Neuronal stem cell (in vitro differentiated cells): Measurements from ENCODE around the gene ZNF334.

Experiments
- DNase-seq: peaks from one replicate; pipeline ENCODE4 v3.0.0-alpha.2; 2013; ENCODE audit warnings: low spot score
- H2AFZ ChIP-seq: one replicate; pipeline ENCODE4 v1.6.1; 2013; ENCODE audit warnings: mild to moderate bottlenecking, low read length, inconsistent platforms
- H2AK5ac ChIP-seq: 2 replicates; pipeline ENCODE4 v1.6.1; 2013; ENCODE audit warnings: low read depth, mild to moderate bottlenecking, inconsistent platforms, low read length, moderate library complexity, mixed read lengths
- H2BK120ac ChIP-seq: 2 replicates; pipeline ENCODE4 v1.6.1; 2013; ENCODE audit warnings: low read depth, mild to moderate bottlenecking, inconsistent platforms, low read length, moderate library complexity, mixed read lengths
- H2BK12ac ChIP-seq: one replicate; pipeline ENCODE4 v1.6.1; 2013; ENCODE audit warnings: low read length, inconsistent platforms
- H2BK15ac ChIP-seq: 2 replicates; pipeline ENCODE4 v1.6.1; 2013; ENCODE audit warnings: mild to moderate bottlenecking, low read length, inconsistent platforms, mixed read lengths
- H2BK5ac ChIP-seq: one replicate; pipeline ENCODE4 v1.6.1; 2013; ENCODE audit warnings: inconsistent platforms, mild to moderate bottlenecking, low read length, moderate library complexity
- H3K14ac ChIP-seq: one replicate; pipeline ENCODE4 v1.6.1; 2013; ENCODE audit warnings: low read length, inconsistent platforms
- H3K18ac ChIP-seq: 2 replicates; pipeline ENCODE4 v1.6.1; 2013; ENCODE audit warnings: low read length, inconsistent platforms
- H3K23ac ChIP-seq: 2 replicates; pipeline ENCODE4 v1.6.1; 2013; ENCODE audit warnings: low read depth, mild to moderate bottlenecking, mixed read lengths, low read length, inconsistent platforms; ENCODE audit not compliant: poor library complexity
- H3K27ac ChIP-seq: replicated peaks from 3 replicates; pipeline ENCODE4 v1.5.1; 2013; ENCODE audit warnings: low read length, inconsistent platforms
- H3K27me3 ChIP-seq, 3 experiments: 2 replicates each; pipeline ENCODE4 v1.6.1; 2013; ENCODE audit warnings: low read length in 3 of 3, mild to moderate bottlenecking in 2 of 3, inconsistent platforms in 1 of 3, low read depth in 1 of 3, mixed read lengths in 1 of 3, moderate library complexity in 1 of 3; ENCODE audit not compliant: control insufficient read depth in 3 of 3, insufficient read depth in 3 of 3
- H3K36me3 ChIP-seq, 2 donors: replicated peaks in 1 of 2; 2 replicates each; pipeline ENCODE4 v1.6.1; 2013; ENCODE audit warnings: low read length in 2 of 2; ENCODE audit not compliant: control insufficient read depth in 2 of 2, insufficient read depth in 2 of 2
- H3K4ac ChIP-seq: 2 replicates; pipeline ENCODE4 v1.6.1; 2013; ENCODE audit warnings: inconsistent platforms, mild to moderate bottlenecking, low read length, moderate library complexity
- H3K4me1 ChIP-seq, 2 donors: 1 replicate in 1 of 2; 2 replicates in 1 of 2; pipeline ENCODE4 v1.6.1; 2013; ENCODE audit warnings: low read length in 2 of 2, low read depth in 1 of 2; ENCODE audit not compliant: control insufficient read depth in 2 of 2, insufficient read depth in 1 of 2
- H3K4me2 ChIP-seq: one replicate; pipeline ENCODE4 v1.6.1; 2013; ENCODE audit warnings: mild to moderate bottlenecking, low read length, inconsistent platforms; ENCODE audit not compliant: insufficient read depth, poor library complexity, severe bottlenecking
- H3K4me3 ChIP-seq, 2 donors: 2 replicates each; pipeline ENCODE4 v1.5.1; 2013; ENCODE audit warnings: low read length in 2 of 2, mild to moderate bottlenecking in 2 of 2, inconsistent platforms in 1 of 2, moderate library complexity in 1 of 2
- H3K79me1 ChIP-seq: one replicate; pipeline ENCODE4 v1.6.1; 2013; ENCODE audit warnings: low read depth, mild to moderate bottlenecking, inconsistent platforms, low read length, moderate library complexity
- H3K9ac ChIP-seq: one replicate; pipeline ENCODE4 v1.6.1; 2013; ENCODE audit warnings: mild to moderate bottlenecking, low read depth, low read length, inconsistent platforms; ENCODE audit not compliant: poor library complexity
- H3K9me3 ChIP-seq, 2 donors: replicated peaks in 1 of 2; 2 replicates each; pipeline versions ENCODE3 to v1.6.1; 2013; ENCODE audit warnings: low read length in 2 of 2, mild to moderate bottlenecking in 2 of 2, inconsistent platforms in 1 of 2, low read depth in 1 of 2, mixed read lengths in 1 of 2, moderate library complexity in 1 of 2; ENCODE audit not compliant: control insufficient read depth in 2 of 2, insufficient read depth in 1 of 2
- H4K8ac ChIP-seq: one replicate; pipeline ENCODE4 v1.6.1; 2013; ENCODE audit warnings: low read depth, mild to moderate bottlenecking, inconsistent platforms, low read length, moderate library complexity
- H4K91ac ChIP-seq: one replicate; pipeline ENCODE4 v1.6.1; 2013; ENCODE audit warnings: low read length, low read depth, mild to moderate bottlenecking, inconsistent platforms; ENCODE audit not compliant: poor library complexity
- WGBS, 2 donors: extraction: QIAGEN DNeasy Blood & Tissue Kit; methylation state at CpG; one replicate each; pipeline ENCODE4 v1.1.7; 2013; ENCODE audit warnings: missing lambda C conversion rate in 2 of 2, mixed read lengths in 1 of 2; ENCODE audit not compliant: insufficient read length in 2 of 2, insufficient replicate concordance in 1 of 2; ENCODE audit errors: extremely low coverage in 2 of 2; 5-methylcytosine and 5-hydroxymethylcytosine counted together

Gene ZNF334

DNA sequence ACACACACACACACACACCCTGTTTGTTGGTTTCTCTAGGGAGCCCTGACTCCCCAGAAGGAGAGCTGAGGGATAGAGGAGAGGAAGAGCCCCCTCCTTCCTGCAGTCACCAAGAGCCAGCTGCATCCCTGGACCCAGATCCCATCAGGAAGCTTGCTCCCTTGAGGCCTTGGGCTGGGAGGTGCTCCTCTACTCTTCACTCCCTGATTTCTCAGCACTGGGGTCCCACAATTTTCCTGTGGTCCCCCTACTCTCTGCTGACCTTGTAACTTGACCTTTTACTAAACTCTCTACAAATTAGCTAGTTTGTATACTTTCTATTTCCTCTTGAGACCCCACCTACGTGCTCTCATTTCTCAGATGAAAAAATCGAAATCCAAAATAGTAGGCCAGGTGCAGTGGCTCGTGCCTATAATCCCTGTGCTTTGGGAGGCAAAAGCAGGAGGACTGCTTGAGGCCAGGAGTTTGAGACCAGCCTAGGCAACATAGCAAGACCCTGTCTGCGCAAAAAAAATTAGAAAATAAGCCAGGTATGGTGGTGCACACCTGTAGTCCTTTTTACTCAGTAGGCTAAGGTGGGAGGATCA is 42.1 kb upstream of the ZNF334 start:
- H4K8ac ChIP-seq = no peak overlapping the region
- H4K91ac ChIP-seq = no peak overlapping the region
- no peak overlapping the region for H3K18ac ChIP-seq
- H3K4me1 ChIP-seq = peaks cover 8 to 34% of the 10 kb centered on the region in 2 donors
- no peak overlapping the region for H2BK120ac ChIP-seq
- H3K27me3 ChIP-seq = no peaks in the 10 kb centered on the region
- H3K23ac ChIP-seq = no peak overlapping the region
- H3K14ac ChIP-seq = no peak overlapping the region
- no peaks in the 10 kb centered on the region for H3K79me1 ChIP-seq
- H3K4me3 ChIP-seq = no peak overlapping the region
- H2BK12ac ChIP-seq = no peak overlapping the region
- H3K9ac ChIP-seq = no peak overlapping the region
- H3K4me2 ChIP-seq = no peak overlapping the region
- no peak overlapping the region for H3K27ac ChIP-seq
- H3K9me3 ChIP-seq = no peaks in the 10 kb centered on the region
- H2AFZ ChIP-seq = peak overlapping the region; percentile 6
- DNase-seq = no peak
- no peak overlapping the region for H2BK5ac ChIP-seq
- no CpG with 5 or more reads among the region's 4 CpGs for WGBS, 2 donors
- H2BK15ac ChIP-seq = no peak overlapping the region
- H3K4ac ChIP-seq = no peak overlapping the region
- H2AK5ac ChIP-seq = no peak overlapping the region
- H3K36me3 ChIP-seq = no peaks in the 10 kb centered on the region

DNA sequence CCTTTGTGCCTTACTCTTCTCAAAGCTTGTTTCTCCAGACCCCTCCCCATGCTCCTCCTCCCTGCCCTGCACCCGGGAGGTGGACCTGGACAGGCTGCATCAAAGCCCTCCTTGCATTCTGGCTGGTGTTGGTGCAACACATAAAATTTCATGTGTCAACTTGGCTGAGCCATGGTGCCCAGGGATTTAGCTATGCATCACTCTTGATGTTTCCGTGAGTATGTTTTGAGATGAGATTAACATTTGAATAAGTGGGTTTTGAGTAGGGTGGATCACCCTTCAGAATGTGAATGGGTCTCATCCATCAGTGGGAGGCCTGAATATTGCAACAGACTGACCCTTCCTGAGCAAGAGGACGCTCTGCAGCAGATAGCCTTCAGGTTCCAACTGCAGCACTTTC is 41.5 kb upstream of the ZNF334 start:
- Histone ChIP-seq H2BK120ac (no peak overlapping the region), H2BK5ac (no peak overlapping the region), H3K9ac (no peak overlapping the region), H4K8ac (no peak overlapping the region), H3K4me3 (no peak overlapping the region), H4K91ac (no peak overlapping the region), H3K4ac (no peak overlapping the region), H2BK12ac (no peak overlapping the region), H2AK5ac (no peak overlapping the region), H3K18ac (no peak overlapping the region), H3K27me3 (no peaks in the 10 kb centered on the region), H3K79me1 (no peaks in the 10 kb centered on the region), H3K4me2 (no peak overlapping the region), H3K23ac (no peak overlapping the region), H3K9me3 (no peaks in the 10 kb centered on the region), H2BK15ac (no peak overlapping the region), H3K4me1 (peaks cover 8 to 34% of the 10 kb centered on the region in 2 donors), H2AFZ (peak overlapping the region; percentile 6), H3K14ac (no peak overlapping the region), H3K27ac (no peak overlapping the region), H3K36me3 (no peaks in the 10 kb centered on the region)
- no peak for DNase-seq
- WGBS, 2 donors = no CpG with 5 or more reads among the region's 3 CpGs

DNA sequence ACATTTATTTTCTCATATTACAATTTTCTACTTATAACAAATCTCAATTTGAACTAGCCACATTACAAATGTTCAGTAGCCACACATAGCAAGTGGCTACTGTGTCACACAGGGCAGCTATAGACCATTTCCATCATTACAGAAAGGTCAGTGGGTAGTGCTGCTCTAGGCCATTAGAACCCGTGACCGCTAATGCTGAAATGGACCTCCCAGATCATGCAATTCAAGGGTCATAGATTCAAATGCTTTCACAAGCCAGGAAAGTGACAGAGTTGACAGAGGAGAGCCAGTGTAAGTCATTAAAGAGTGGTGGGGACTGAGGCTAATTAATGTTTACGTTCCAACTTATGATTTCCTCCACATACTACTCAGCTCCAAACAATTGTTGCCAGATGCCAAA is 40.6 kb upstream of the ZNF334 start:
- no peaks in the 10 kb centered on the region for H3K27me3 ChIP-seq
- H2BK5ac ChIP-seq = no peak overlapping the region
- H3K36me3 ChIP-seq = no peaks in the 10 kb centered on the region
- no CpG with 5 or more reads among the region's 3 CpGs for WGBS, 2 donors
- H2AK5ac ChIP-seq = no peak overlapping the region
- H3K9ac ChIP-seq = no peak overlapping the region
- H3K4me3 ChIP-seq = no peak overlapping the region
- H2BK120ac ChIP-seq = no peak overlapping the region
- no peaks in the 10 kb centered on the region for H3K79me1 ChIP-seq
- H3K14ac ChIP-seq = no peak overlapping the region
- no peak overlapping the region for H3K18ac ChIP-seq
- no peak overlapping the region for H3K4ac ChIP-seq
- H3K4me2 ChIP-seq = no peak overlapping the region
- H4K8ac ChIP-seq = no peak overlapping the region
- no peaks in the 10 kb centered on the region for H3K9me3 ChIP-seq
- no peak overlapping the region for H2AFZ ChIP-seq
- H3K23ac ChIP-seq = no peak overlapping the region
- no peak overlapping the region for H2BK15ac ChIP-seq
- H3K4me1 ChIP-seq = peaks cover 6 to 31% of the 10 kb centered on the region in 2 donors
- no peak overlapping the region for H3K27ac ChIP-seq
- no peak for DNase-seq
- H4K91ac ChIP-seq = no peak overlapping the region
- no peak overlapping the region for H2BK12ac ChIP-seq

GRCh38 chr20:46552460-46553420 is 39.4 kb upstream of the ZNF334 start:
- DNase-seq = no peak
- H2AFZ ChIP-seq = peak overlapping the region; percentile 75
- H3K79me1 ChIP-seq = no peaks in the 10 kb centered on the region
- H3K14ac ChIP-seq = no peak overlapping the region
- H3K27me3 ChIP-seq = no peaks in the 10 kb centered on the region
- peaks cover 1 to 25% of the 10 kb centered on the region in 2 donors for H3K4me1 ChIP-seq
- no peaks in the 10 kb centered on the region for H3K36me3 ChIP-seq
- no peak overlapping the region for H3K9ac ChIP-seq
- no peak overlapping the region for H4K8ac ChIP-seq
- H2BK120ac ChIP-seq = no peak overlapping the region
- WGBS, 2 donors = no CpG with 5 or more reads among the region's 4 CpGs
- no peak overlapping the region for H2BK15ac ChIP-seq
- H3K27ac ChIP-seq = no peak overlapping the region
- no peak overlapping the region for H2AK5ac ChIP-seq
- H4K91ac ChIP-seq = no peak overlapping the region
- H3K23ac ChIP-seq = no peak overlapping the region
- H2BK5ac ChIP-seq = no peak overlapping the region
- H3K4ac ChIP-seq = no peak overlapping the region
- H3K4me2 ChIP-seq = no peak overlapping the region
- no peaks in the 10 kb centered on the region for H3K9me3 ChIP-seq
- H3K18ac ChIP-seq = no peak overlapping the region
- no peak overlapping the region for H3K4me3 ChIP-seq
- no peak overlapping the region for H2BK12ac ChIP-seq
